ENCODE results near the gene VAV1.
"Not testable (repeated sequence)": the region's sequence is repeated elsewhere in the genome, so short reads cannot be mapped to it uniquely, and the experiment has no call there.

VAV1 gene

DNA sequence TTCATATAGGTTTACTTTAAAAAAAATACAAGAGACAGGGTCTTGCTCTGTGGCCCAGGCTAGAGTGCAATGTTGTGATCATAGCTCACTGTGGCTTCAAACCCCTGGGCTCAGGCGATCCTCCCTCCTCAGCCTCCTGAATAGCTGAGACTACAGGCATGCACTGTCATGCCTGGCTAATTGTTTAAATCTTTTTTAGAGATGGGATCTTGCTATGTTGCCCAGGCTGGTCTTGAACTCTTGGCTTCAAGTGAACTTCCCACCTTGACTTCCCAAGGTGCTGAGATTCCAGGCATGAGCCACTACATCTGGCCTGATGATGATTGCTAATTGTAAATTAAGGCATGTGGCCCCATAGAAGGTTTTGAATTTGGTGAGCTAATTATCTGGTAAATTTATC is 79.5 kb downstream of the VAV1 start:
- DNase-seq (ENCODE audit: low spot score) = no peak

- DNase-seq (ENCODE audit: low spot score) = no peak
Measured at GRCh38 chr19:6853868-6854267, 81.4 kb downstream of the VAV1 start.

GRCh38 chr19:6854758-6855157 is 82.2 kb downstream of the VAV1 start:
- DNase-seq (ENCODE audit: low spot score) = no peak

DNA sequence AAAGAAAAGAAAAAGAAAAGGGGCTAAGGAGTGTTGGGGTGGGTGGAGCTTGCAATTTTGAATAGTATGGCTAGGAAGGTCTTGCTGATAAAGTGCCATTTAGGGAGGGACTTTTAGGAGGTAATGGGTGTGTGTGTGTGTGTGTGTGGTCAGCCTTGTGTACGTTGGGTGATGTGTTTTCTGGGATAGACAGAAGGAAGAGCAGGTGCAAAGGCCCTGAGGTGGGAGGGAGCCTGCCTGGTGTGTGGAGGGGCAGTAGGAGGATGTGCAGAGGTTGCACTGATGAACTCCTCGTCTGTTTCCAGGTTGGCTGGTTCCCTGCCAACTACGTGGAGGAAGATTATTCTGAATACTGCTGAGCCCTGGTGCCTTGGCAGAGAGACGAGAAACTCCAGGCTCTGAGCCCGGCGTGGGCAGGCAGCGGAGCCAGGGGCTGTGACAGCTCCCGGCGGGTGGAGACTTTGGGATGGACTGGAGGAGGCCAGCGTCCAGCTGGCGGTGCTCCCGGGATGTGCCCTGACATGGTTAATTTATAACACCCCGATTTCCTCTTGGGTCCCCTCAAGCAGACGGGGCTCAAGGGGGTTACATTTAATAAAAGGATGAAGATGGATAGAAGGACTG is 84.4 kb downstream of the VAV1 start:
- DNase-seq (ENCODE audit: low spot score) = no peak

- DNase-seq (ENCODE audit: low spot score) = no peak
Measured at GRCh38 chr19:6861683-6862286, 89.3 kb downstream of the VAV1 start.

GRCh38 chr19:6862673-6863078 is 90.2 kb downstream of the VAV1 start:
- peak; percentile 82 for DNase-seq (ENCODE audit: low spot score)

DNA sequence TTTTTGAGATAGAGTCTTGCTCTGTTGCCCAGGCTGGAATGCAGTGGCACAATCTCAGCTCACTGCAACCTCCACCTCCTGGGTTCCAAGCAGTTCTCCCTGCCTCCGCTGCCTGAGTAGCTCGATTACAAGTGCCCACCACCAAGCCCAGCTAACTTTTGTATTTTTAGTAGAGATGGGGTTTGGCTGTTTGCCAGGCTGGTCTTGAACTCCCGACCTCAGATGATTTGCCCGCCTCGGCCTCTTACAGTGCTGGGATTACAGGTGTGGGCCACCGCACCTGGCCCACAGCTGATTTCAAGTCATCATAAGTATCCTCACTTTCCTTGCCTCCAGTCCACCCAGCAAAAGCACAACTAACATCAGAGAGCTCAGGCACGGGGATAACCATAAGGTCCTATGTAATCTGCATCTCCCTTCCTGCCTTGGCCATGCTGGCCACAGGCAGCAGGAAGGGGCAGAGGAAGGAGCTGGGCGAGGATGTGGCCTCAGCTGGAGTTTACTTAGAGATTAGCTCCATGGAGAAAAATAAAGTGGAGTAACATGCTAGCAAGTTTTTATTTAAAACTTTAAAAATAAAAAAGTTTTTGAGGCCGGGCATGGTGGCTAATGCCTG is 91.9 kb downstream of the VAV1 start:
- DNase-seq (ENCODE audit: low spot score) = no peak

DNA sequence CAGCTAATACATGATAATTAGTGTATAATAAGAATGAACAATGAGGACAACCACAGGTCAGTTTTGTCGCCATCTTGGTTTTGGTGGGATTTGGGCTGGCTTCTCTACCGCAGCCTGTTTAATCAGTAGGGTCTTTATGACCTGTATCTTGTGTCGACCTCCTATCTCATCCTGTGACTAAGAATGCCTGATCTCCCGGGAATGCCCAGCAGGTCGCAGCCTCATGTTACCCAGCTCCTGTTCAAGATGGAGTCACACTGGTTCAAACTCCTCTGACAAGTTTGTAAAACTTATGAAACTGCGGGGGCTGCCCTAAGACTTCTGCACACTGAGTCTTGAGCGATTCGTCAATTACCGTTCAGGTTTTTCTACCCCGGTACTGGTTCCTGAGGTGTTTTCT is 93.3 kb downstream of the VAV1 start:
- DNase-seq (ENCODE audit: low spot score) = no peak

DNA sequence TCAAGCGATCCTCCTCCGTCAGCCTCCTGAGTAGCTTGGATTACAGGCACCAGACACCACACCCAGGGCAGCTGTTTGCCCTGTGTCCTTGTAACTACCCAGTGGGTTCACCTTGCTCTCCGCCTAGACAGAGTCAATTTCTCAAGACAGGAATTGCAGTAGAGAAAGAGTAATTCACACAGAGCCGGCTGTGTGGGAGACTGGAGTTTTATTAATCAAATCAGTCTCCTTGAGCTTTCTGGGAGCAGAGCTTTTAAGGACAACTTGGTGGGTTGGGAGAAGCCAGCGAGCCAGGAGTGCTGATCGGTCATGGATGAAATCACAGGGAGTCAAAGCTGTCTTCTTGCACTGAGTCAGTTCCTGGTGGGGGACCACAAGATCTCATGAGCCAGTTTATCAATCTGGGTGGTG is 94.2 kb downstream of the VAV1 start:
- no peak for DNase-seq (ENCODE audit: low spot score)

- no peak for DNase-seq (ENCODE audit: low spot score)
Measured at GRCh38 chr19:6868351-6868750, 95.8 kb downstream of the VAV1 start.

- not testable (repeated sequence) for DNase-seq (ENCODE audit: low spot score)
Measured at GRCh38 chr19:6869151-6869882, 96.8 kb downstream of the VAV1 start.

- no peak for DNase-seq (ENCODE audit: low spot score)
Measured at GRCh38 chr19:6873708-6874431, 101.4 kb downstream of the VAV1 start.

DNA sequence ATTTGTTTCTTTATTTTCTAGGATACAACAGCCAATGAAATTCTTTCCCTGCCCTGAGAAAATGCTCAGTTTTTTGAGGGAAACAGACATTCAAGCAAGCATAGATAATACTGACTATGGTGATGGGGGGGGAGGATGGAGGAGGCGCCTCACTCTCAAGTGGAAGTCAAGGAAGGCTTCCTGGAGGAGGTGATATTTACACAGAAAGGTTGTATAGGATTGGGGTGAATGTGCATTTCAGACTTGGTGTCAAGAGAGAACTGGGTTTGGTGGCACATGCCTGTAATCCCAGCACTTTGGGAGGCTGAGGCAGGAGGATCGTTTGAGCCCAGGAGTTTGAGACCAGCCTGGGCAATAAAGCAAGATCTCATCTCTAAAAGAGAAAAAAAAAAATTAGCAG is 102.7 kb downstream of the VAV1 start:
- no peak for DNase-seq (ENCODE audit: low spot score)

DNA sequence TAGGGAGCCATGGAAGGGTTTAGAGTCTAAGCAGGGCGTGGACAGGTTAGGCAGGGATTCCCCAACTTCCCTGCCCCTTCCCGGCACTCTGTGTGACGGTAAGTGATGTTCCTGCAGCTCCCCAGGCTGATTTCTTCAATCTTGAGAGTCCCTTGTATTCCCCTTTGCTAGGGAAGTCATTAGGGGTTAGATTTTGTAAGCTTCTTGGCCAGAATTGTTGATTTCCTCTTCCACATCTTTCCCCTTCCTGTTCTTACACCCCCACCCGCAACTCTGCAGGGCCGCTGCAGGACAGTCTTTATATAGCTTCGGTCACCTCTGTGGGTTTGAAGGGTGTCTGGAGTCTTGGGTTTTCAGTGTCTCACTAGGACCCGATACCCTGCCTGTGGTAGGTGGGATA is 104.2 kb downstream of the VAV1 start:
- DNase-seq (ENCODE audit: low spot score) = no peak

DNA sequence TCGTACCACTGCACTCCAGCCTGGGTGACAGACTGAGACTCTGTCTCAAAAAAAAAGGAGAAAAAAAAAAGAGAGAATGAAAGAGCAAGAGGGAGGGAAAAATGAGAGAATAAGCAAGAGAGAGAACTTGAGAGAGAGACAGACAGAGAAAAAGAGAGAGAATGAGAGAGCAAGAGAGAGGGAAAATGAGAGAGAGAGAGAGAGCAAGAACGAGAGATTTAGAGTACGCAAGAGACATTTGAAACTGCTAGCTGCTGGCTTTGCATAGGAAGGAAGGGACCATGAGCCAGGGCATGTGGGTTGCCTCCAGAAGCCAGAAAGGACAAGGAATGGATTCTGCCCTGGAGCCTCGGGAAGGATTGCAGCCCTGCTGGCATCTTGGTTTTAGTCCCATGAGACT is 105.3 kb downstream of the VAV1 start:
- no peak for DNase-seq (ENCODE audit: low spot score)

GRCh38 chr19:6886277-6886897 is 113.9 kb downstream of the VAV1 start:
- DNase-seq (ENCODE audit: low spot score) = no peak

- no peak for DNase-seq (ENCODE audit: low spot score)
Measured at GRCh38 chr19:6887316-6887715, 114.8 kb downstream of the VAV1 start, which contains the start of gene ADGRE1. Gene ADGRE1 (plus strand): TSS chr19:6887579. CDS start chr19:6887609, 30 bp downstream.

DNA sequence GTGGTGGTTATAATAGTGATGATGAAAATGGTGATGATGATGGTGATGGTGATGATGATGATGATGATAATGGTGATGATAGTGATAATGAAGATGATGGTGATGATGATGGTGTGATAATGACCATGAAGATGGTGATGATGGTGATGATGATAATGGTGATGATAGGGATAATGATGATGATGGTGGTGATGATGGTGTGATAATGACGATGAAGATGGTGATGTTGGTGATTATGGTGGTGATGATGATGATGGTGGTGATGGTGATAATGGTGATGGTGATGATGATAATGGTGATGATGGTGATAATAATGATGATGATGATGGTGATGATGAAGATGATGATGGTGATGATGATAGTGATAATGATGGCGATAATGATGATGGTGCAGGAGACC is 116.5 kb downstream of the VAV1 start:
- no peak for DNase-seq (ENCODE audit: low spot score)

- DNase-seq (ENCODE audit: low spot score) = no peak
Measured at GRCh38 chr19:6890401-6890913, 117.9 kb downstream of the VAV1 start.

DNA sequence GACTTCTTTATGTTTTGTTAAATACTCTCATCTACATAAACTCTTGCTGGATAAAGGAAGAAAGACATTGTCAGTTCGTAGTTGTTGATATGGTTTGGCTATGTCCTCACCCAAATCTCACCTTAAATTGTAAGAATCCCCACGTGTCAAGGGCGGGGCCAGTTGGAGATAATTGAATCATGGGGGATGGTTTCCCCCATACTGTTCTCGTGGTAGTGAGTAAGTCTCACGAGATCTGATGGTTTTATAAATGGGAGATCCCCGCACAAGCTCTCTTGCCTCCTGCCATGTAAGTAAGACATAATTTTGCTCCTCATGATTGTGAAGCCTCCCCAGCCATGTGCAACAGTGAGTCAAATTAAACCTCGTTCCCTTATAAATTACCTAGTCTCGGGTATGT is 118.4 kb downstream of the VAV1 start:
- no peak for DNase-seq (ENCODE audit: low spot score)

GRCh38 chr19:6891761-6892385 is 119.4 kb downstream of the VAV1 start:
- DNase-seq (ENCODE audit: low spot score) = peak; percentile 21

Data from germinal center (tissue), 1 donor.